Liver (tissue), 9 donors: Measurements from ENCODE around the gene MYO1C. TPM values are rescaled to one million over a fixed set of nuclear protein-coding genes. Genes with fewer than 3 reads are reported as not detected.

ENCODE experiments used
- DNase-seq: peaks from one replicate; pipeline ENCODE4 v3.0.0-alpha.2; 2017; ENCODE audit warnings: low spot score
- H3K27ac ChIP-seq, 2 donors: one replicate each; pipeline ENCODE4 v1.7.0; 2013; ENCODE audit warnings: inconsistent platforms in 2 of 2, low read length in 2 of 2, control low read depth in 1 of 2, low read depth in 1 of 2, mild to moderate bottlenecking in 1 of 2
- H3K27me3 ChIP-seq, 4 donors: one replicate each; pipeline versions ENCODE4 v1.6.1 to v1.7.0; 2013; ENCODE audit warnings: low read length in 3 of 4, inconsistent platforms in 1 of 4, mild to moderate bottlenecking in 1 of 4, moderate library complexity in 1 of 4; ENCODE audit not compliant: control insufficient read depth in 4 of 4, insufficient read depth in 4 of 4
- H3K36me3 ChIP-seq, 4 donors: one replicate each; pipeline versions ENCODE4 v1.6.1 to v1.7.0; 2013; ENCODE audit warnings: low read length in 3 of 4, mild to moderate bottlenecking in 3 of 4, low read depth in 1 of 4, moderate library complexity in 1 of 4; ENCODE audit not compliant: control insufficient read depth in 4 of 4, insufficient read depth in 3 of 4
- H3K4me1 ChIP-seq, 4 donors: one replicate each; pipeline versions ENCODE4 v1.6.1 to v1.7.0; 2013; ENCODE audit warnings: low read length in 3 of 4, mild to moderate bottlenecking in 3 of 4, moderate library complexity in 1 of 4; ENCODE audit not compliant: control insufficient read depth in 4 of 4, insufficient read depth in 4 of 4
- H3K4me3 ChIP-seq, 3 donors: one replicate each; pipeline versions ENCODE4 v1.6.1 to v1.7.0; 2013; ENCODE audit warnings: low read length in 3 of 3, control low read depth in 1 of 3, low read depth in 1 of 3, mild to moderate bottlenecking in 1 of 3
- H3K9ac ChIP-seq, 2 donors: one replicate each; pipeline ENCODE4 v1.7.0; 2013; ENCODE audit warnings: low read length in 2 of 2, mild to moderate bottlenecking in 2 of 2, moderate library complexity in 2 of 2, control low read depth in 1 of 2, low read depth in 1 of 2
- H3K9me3 ChIP-seq, 4 donors: one replicate each; pipeline versions ENCODE4 v1.6.1 to v1.7.0; 2013; ENCODE audit warnings: low read length in 3 of 4; ENCODE audit not compliant: control insufficient read depth in 4 of 4
- CTCF ChIP-seq: fragments of 150-350 bp; IDR thresholded peaks from 2 replicates; pipeline ENCODE4 v1.5.1; 2017; ENCODE audit warnings: improper control_type of control experiment, low read depth, low read length; ENCODE audit not compliant: missing input control
- EGR1 ChIP-seq, 2 donors: IDR thresholded peaks; 2 replicates each; pipeline ENCODE4 v1.6.1; 2016 to 2018; ENCODE audit warnings: antibody characterized with exemption in 2 of 2, low read depth in 2 of 2
- FOXA1 ChIP-seq: IDR thresholded peaks from 2 replicates; pipeline ENCODE4 v1.6.1; 2016; ENCODE audit warnings: antibody characterized with exemption
- FOXA2 ChIP-seq: IDR thresholded peaks from 2 replicates; pipeline ENCODE4 v1.6.1; 2016; ENCODE audit warnings: antibody characterized with exemption
- GABPA ChIP-seq, 2 donors: IDR thresholded peaks in 1 of 2; conservative IDR thresholded peaks in 1 of 2; 2 replicates each; pipeline ENCODE4 v1.6.1; 2016; ENCODE audit warnings: antibody characterized with exemption in 2 of 2, mild to moderate bottlenecking in 1 of 2, moderate library complexity in 1 of 2
- HNF4A ChIP-seq, 2 donors: conservative IDR thresholded peaks; 2 replicates each; pipeline ENCODE4 v1.6.1; 2016; ENCODE audit warnings: antibody characterized with exemption in 2 of 2, mild to moderate bottlenecking in 2 of 2
- HNF4G ChIP-seq: IDR thresholded peaks from 2 replicates; pipeline ENCODE4 v1.6.1; 2016; ENCODE audit warnings: antibody characterized with exemption
- JUND ChIP-seq, 2 donors: IDR thresholded peaks; 2 replicates each; pipeline ENCODE4 v1.6.1; 2016; ENCODE audit warnings: antibody characterized with exemption in 2 of 2
- MAX ChIP-seq: IDR thresholded peaks from 2 replicates; pipeline ENCODE4 v1.6.1; 2016; ENCODE audit warnings: antibody characterized with exemption
- NR2F2 ChIP-seq: IDR thresholded peaks from 2 replicates; pipeline ENCODE4 v1.6.1; 2016; ENCODE audit warnings: antibody characterized with exemption
- RAD21 ChIP-seq, 2 donors: IDR thresholded peaks; 2 replicates each; pipeline ENCODE4 v1.6.1; 2016; ENCODE audit warnings: antibody characterized with exemption in 2 of 2, mild to moderate bottlenecking in 2 of 2
- RXRA ChIP-seq, 2 donors: IDR thresholded peaks; 2 replicates each; pipeline ENCODE4 v1.6.1; 2017 to 2018; ENCODE audit warnings: antibody characterized with exemption in 2 of 2, mild to moderate bottlenecking in 1 of 2
- SP1 ChIP-seq: IDR thresholded peaks from 2 replicates; pipeline ENCODE4 v1.6.1; 2018; ENCODE audit warnings: antibody characterized with exemption, mild to moderate bottlenecking
- TAF1 ChIP-seq: conservative IDR thresholded peaks from 2 replicates; pipeline ENCODE4 v1.6.1; 2016; ENCODE audit warnings: antibody characterized with exemption, mild to moderate bottlenecking
- YY1 ChIP-seq: IDR thresholded peaks from 2 replicates; pipeline ENCODE4 v1.6.1; 2016; ENCODE audit warnings: antibody characterized with exemption, mild to moderate bottlenecking
- WGBS: extraction: QIAGEN DNeasy Blood & Tissue Kit; methylation state at CpG from one replicate; pipeline ENCODE4 v1.1.7; 2013; 5-methylcytosine and 5-hydroxymethylcytosine counted together
- polyA plus RNA-seq, 2 donors: library from polyadenylated mRNA; stranded (reverse) in 1 of 2; unstranded in 1 of 2; fragments of 200-250 nt in 1 of 2; fragments of >200 nt in 1 of 2; fragmentation: Nextera tagmentation in 1 of 2; extraction: Ambion mirVana in 1 of 2; gene quantifications; one replicate each; pipeline versions ENCODE4 v1.2.1 to v1.2.3, GENCODE V29; 2013 to 2015
- total RNA-seq, 2 donors: library from RNA; depleted of rRNA; stranded (reverse); fragments of >200 nt; gene quantifications; one replicate each; pipeline ENCODE4 v1.2.3, GENCODE V29; 2014
- TF ChIP-seq, protein P1 (sequence below): IDR thresholded peaks from 2 replicates; pipeline ENCODE4 v1.6.1; 2016; ENCODE audit warnings: antibody characterized with exemption, mild to moderate bottlenecking
- TF ChIP-seq, protein P2 (sequence below): IDR thresholded peaks from 2 replicates; pipeline ENCODE4 v1.6.1; 2016; ENCODE audit warnings: antibody characterized with exemption
- donor health status: healthy.
- donor health status: healthy.
- donor health status: healthy.
- donor health status: healthy.
- donor health status: healthy.

MYO1C gene
- total and polyA plus RNA-seq, 4 donors = 20.3 to 61.7 (median 28.2) TPM

GRCh38 chr17:1484676-1485422 lies 7.6 kb downstream of the MYO1C start:
- no peak for TF ChIP-seq FOXA1
- peak; percentile 5 for TF ChIP-seq CTCF
- DNase-seq = no peak
- peak overlapping the region in 1 of 2 donors; percentile 51 for H3K9ac ChIP-seq
- H3K4me3 ChIP-seq = peak overlapping the region; percentile 36 to 90 (median 53)
- peaks cover 5 to 13% (median 9%) of the 10 kb centered on the region in 4 donors for H3K36me3 ChIP-seq
- no peaks in the 10 kb centered on the region for H3K9me3 ChIP-seq
- peaks cover 9 to 55% (median 26%) of the 10 kb centered on the region in 4 donors for H3K4me1 ChIP-seq
- H3K27me3 ChIP-seq = no peaks in the 10 kb centered on the region
- 8% methylated on average over 19 of the region's 19 CpGs for WGBS
- peak overlapping the region; percentile 65 to 72 for H3K27ac ChIP-seq

GRCh38 chr17:1484060-1484535 lies 8.4 kb downstream of the MYO1C start:
- Histone ChIP-seq H3K27me3 (no peaks in the 10 kb centered on the region), H3K4me3 (no peak overlapping the region), H3K9me3 (no peaks in the 10 kb centered on the region), H3K36me3 (peaks cover 5 to 18% (median 10%) of the 10 kb centered on the region in 4 donors), H3K9ac (no peak overlapping the region), H3K4me1 (peaks cover 5 to 48% (median 19%) of the 10 kb centered on the region in 4 donors), H3K27ac (no peak overlapping the region)
- WGBS = 92% methylated on average over 29 of the region's 29 CpGs
- no peak for TF ChIP-seq TAF1
- no peak for TF ChIP-seq SP1
- TF ChIP-seq NR2F2 = no peak
- TF ChIP-seq GABPA (IDR thresholded peaks at IDR 0.05 in 1 of 2, conservative IDR thresholded peaks at IDR 0.05 in 1 of 2) = no peak
- TF ChIP-seq RAD21 (IDR thresholded peaks at IDR 0.05) = no peak
- TF ChIP-seq EGR1 (IDR thresholded peaks at IDR 0.05; ENCODE audit: low read depth in 2 of 2) = no peak
- no peak for DNase-seq

DNA sequence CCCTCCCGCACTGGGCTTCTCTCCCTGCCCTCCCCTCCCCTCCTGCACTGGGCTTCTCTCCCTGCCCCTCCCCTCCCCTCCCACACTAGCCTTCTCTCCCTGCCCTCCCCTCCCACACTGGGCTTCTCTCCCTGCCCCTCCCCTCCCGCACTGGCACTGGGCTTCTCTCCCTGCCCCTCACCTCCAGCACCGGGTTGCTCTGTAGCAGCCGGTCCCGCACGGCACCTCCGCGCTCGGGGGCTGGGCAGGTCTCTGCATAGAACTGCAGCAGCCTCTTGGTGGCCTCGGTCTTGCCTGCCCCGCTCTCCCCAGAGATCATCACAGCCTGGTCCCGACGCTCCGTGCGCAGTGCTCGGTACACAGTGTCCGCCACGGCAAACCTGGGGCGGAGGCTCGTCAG lies 9.8 kb downstream of the MYO1C start:
- no peak overlapping the region for H3K4me3 ChIP-seq
- H3K9me3 ChIP-seq = no peaks in the 10 kb centered on the region
- H3K36me3 ChIP-seq = peaks cover 8 to 25% (median 17%) of the 10 kb centered on the region in 4 donors
- H3K4me1 ChIP-seq = peaks cover 5 to 34% (median 9%) of the 10 kb centered on the region in 4 donors
- H3K9ac ChIP-seq = no peak overlapping the region
- 86% methylated on average over 20 of the region's 20 CpGs for WGBS
- no peak for DNase-seq
- no peak overlapping the region for H3K27ac ChIP-seq
- no peaks in the 10 kb centered on the region for H3K27me3 ChIP-seq
- TF ChIP-seq, protein P1, sequence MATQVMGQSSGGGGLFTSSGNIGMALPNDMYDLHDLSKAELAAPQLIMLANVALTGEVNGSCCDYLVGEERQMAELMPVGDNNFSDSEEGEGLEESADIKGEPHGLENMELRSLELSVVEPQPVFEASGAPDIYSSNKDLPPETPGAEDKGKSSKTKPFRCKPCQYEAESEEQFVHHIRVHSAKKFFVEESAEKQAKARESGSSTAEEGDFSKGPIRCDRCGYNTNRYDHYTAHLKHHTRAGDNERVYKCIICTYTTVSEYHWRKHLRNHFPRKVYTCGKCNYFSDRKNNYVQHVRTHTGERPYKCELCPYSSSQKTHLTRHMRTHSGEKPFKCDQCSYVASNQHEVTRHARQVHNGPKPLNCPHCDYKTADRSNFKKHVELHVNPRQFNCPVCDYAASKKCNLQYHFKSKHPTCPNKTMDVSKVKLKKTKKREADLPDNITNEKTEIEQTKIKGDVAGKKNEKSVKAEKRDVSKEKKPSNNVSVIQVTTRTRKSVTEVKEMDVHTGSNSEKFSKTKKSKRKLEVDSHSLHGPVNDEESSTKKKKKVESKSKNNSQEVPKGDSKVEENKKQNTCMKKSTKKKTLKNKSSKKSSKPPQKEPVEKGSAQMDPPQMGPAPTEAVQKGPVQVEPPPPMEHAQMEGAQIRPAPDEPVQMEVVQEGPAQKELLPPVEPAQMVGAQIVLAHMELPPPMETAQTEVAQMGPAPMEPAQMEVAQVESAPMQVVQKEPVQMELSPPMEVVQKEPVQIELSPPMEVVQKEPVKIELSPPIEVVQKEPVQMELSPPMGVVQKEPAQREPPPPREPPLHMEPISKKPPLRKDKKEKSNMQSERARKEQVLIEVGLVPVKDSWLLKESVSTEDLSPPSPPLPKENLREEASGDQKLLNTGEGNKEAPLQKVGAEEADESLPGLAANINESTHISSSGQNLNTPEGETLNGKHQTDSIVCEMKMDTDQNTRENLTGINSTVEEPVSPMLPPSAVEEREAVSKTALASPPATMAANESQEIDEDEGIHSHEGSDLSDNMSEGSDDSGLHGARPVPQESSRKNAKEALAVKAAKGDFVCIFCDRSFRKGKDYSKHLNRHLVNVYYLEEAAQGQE = no peak
- TF ChIP-seq SP1 = no peak
- TF ChIP-seq EGR1 (IDR thresholded peaks at IDR 0.05; ENCODE audit: low read depth in 2 of 2) = no peak
- no peak for TF ChIP-seq CTCF
- TF ChIP-seq FOXA1 = no peak
- TF ChIP-seq RXRA (IDR thresholded peaks at IDR 0.05) = no peak
- TF ChIP-seq HNF4G = no peak
- TF ChIP-seq MAX = no peak
- no peak for TF ChIP-seq YY1
- TF ChIP-seq, protein P2, sequence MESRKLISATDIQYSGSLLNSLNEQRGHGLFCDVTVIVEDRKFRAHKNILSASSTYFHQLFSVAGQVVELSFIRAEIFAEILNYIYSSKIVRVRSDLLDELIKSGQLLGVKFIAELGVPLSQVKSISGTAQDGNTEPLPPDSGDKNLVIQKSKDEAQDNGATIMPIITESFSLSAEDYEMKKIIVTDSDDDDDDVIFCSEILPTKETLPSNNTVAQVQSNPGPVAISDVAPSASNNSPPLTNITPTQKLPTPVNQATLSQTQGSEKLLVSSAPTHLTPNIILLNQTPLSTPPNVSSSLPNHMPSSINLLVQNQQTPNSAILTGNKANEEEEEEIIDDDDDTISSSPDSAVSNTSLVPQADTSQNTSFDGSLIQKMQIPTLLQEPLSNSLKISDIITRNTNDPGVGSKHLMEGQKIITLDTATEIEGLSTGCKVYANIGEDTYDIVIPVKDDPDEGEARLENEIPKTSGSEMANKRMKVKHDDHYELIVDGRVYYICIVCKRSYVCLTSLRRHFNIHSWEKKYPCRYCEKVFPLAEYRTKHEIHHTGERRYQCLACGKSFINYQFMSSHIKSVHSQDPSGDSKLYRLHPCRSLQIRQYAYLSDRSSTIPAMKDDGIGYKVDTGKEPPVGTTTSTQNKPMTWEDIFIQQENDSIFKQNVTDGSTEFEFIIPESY = no peak
- no peak for TF ChIP-seq FOXA2
- TF ChIP-seq NR2F2 = no peak
- TF ChIP-seq TAF1 = no peak
- TF ChIP-seq HNF4A (conservative IDR thresholded peaks at IDR 0.05) = no peak
- TF ChIP-seq GABPA (IDR thresholded peaks at IDR 0.05 in 1 of 2, conservative IDR thresholded peaks at IDR 0.05 in 1 of 2) = no peak
- no peak for TF ChIP-seq JUND (IDR thresholded peaks at IDR 0.05)
